Left colon (tissue), 2 donors: Measurements from ENCODE around the gene PDZD2. TPM values are rescaled to one million over a fixed set of nuclear protein-coding genes. Genes with fewer than 3 reads are reported as not detected.

Experiments used
- ATAC-seq: fragments of 200-7000 bp; cut with Tn5 transposase; one replicate; pipeline ENCODE4 v1.9.1; 2020; ENCODE audit warnings: mild to moderate bottlenecking, moderate library complexity
- DNase-seq, 2 donors: peaks; one replicate each; pipeline ENCODE4 v3.0.0-alpha.2; 2020
- intact Hi-C, 2 donors: fragments of 100-400 bp; cut with DNase I in 1 of 2; cut with micrococcal nuclease in 1 of 2; formaldehyde crosslinking; loops; one replicate each; pipeline versions ENCODE4 v1.11.2 to v1.14.0; 2022; cut with DNase I, micrococcal nuclease
- total RNA-seq, 2 donors: library from RNA; stranded (reverse); fragmentation: NEBNext Ultra II Directional; extraction: Animal tissue kit (Norgen Biotek cat#: 25700); gene quantifications; one replicate each; pipeline ENCODE4 v1.2.1, GENCODE V29; 2021
- donor health status: DM: no; HTN: no; CAD: no.
- donor health status: DM: yes; HTN: yes; CAD: no.

PDZD2 gene
- total RNA-seq, 2 donors from 2014 or later = 1.6 to 2.3 TPM

DNA sequence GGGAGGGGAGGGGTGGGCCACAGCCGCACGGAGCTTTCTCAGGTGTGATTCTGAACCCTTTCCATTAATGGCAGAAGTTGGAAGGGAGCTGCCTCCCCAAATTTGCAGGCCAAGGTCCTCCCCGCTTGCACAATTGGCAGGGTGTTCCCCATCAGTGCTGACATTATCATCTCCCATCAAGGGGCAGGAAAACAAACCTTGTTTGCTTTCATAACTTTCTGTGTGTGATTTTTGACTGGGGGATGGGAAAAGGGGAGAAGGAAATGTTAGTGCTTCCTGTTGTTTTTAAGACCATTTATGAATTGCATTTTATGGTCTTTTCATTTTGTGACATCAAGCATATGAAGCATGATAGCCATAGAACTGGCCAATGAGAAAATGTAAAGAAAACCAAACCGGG is 292.9 kb downstream of the PDZD2 start:
- ATAC-seq = no peak
- DNase-seq = no peak
- intact Hi-C loops = no loop called here

DNA sequence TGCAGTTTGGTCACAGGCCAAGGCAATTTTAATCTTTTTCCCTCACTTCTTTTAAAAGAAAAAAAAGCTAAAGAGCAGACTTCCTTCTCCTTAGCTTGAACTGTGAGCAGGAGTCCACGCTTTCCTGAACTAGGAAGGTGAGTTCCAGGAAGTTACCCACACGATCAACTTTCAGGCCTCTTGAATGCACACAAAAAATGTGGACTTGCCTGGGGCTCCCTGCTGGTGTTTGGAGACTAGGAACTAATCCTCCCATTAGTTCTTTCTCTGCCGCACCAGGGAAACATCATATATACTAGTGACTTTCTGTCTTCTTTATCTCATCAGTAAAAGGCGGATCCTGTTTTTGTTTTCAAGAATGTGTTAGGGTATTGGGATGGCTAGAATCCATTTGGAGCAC is 295.2 kb downstream of the PDZD2 start:
- no peak for ATAC-seq
- intact Hi-C loops = no loop called here

DNA sequence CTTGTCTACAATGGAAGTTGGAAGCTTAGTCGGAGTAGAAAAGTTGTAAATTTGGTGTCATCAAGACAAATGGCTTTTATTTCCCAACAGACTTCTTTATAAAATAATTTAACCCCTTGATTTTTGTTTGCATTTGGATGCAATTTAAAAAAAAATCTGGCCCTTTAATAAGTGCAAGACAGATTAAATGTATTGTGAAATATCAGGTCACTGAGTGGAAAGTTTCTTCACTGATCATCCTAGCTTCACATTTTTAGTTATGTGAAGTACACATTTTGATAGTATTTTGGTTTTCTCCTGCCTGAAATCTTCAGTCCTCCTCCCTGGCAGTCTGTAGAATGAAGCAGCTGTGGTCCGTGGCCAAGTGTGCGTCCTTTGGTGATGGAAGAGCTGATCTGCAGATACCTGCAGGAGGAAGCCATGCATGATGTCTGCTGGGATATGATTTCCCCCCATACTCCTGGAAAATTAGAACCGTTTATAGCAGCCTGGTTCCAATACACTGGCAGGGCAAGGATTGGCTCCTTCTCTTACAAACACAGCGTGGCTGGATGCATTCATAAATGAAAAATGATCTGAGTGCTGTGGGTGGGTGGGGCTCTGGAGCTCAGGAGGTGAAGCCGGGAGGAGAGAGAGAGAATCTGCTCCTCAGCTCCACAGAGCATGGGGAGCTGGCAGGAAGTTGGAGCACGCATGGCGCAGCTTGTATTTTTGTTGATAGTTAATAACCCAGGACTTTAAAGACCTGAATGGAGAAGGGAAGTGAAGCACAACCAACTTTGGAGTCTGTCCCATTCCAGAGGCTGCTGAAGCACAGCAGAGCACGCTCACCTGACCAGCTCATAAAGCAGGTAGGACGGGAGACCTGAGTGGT is 296.8 kb downstream of the PDZD2 start:
- intact Hi-C loops = no loop called here
- no peak for DNase-seq
- ATAC-seq = no peak

More for the DNA sequence above, 295.2 kb downstream of the PDZD2 start:
- no peak for DNase-seq

DNA sequence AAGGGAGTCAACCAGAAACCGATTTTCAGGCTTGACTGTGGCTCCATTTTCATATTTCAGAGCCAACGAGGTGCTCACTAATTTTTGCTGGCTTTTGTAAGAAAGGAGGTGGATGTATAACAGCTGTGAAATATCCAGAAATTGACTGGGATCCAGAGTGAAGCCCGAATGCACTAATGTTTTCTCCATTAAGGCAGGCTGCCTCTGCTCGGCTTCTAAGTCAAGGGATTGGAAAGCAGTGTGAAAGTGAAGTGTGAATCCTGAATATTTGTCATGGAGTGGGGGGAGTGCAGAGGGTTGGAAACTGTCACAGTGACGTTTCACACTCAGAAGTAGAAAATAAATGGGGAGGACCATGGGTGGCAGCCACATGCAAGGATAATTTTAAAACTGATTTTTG is 297.8 kb downstream of the PDZD2 start:
- intact Hi-C loops = no loop called here
- DNase-seq (no peak), ATAC-seq (no peak)

DNA sequence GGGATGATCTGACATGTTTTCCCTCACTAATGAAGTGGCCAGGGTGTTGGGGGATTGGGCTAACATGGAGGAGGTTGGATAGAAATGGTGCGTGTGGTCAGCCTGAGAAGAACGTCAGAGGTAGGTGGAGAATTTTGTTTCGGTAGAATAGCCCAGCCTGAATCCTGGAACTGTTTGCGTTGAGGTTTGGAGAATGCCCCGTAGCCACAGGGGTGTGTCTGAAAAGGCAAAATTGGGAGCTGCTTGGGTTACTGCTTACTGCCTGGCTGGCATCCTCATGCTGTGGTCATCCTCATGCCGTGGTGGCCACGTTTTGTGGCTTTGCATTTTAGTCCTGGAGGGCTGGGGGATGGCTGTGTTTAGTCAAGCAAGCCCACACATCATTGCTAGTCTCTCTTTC is 298.3 kb downstream of the PDZD2 start:
- intact Hi-C loops = no loop called here
- ATAC-seq = no peak

DNA sequence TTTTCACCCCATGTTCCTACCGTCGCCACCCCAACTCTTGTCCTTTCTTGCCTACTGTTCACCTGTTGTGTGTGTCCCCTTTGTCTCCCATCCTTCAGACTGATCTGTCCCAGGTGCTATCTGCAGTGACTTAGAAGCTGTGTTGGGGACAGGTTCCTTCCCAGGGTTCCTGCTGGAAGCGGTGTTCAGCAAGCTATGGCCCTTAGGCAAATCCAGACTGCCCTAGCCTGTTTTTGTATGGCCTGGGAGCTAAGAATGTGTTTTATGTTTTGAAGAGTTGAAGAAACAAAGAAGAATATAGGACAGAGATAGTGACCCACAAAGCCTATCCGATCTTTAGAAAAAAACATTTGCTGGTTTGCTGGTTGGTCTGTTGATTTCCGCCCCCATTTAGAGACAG is 298.8 kb downstream of the PDZD2 start:
- intact Hi-C loops = no loop called here
- DNase-seq (no peak), ATAC-seq (no peak)

More for the DNA sequence above, 298.3 kb downstream of the PDZD2 start:
- DNase-seq = no peak

DNA sequence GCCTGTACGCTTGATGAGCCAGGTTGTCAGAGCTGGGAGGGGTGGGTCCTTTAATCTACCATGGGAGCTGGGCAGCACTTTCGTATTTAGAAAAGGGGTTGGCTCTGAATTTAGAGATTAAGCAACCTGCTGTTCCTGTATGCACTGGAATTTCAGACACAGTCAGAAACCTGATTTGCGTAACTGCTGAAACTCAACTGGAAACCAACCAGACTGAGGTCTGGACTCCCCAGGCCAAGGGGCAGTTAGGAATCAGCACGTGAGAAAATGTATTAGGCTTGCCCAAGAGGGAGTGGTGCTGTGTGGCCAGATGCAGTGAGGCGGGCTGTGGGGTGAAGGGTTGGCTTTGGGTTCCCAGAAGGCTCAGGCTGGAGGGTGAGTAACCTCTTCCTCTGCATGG is 300.2 kb downstream of the PDZD2 start:
- intact Hi-C loops = no loop called here
- DNase-seq (no peak), ATAC-seq (no peak)

DNA sequence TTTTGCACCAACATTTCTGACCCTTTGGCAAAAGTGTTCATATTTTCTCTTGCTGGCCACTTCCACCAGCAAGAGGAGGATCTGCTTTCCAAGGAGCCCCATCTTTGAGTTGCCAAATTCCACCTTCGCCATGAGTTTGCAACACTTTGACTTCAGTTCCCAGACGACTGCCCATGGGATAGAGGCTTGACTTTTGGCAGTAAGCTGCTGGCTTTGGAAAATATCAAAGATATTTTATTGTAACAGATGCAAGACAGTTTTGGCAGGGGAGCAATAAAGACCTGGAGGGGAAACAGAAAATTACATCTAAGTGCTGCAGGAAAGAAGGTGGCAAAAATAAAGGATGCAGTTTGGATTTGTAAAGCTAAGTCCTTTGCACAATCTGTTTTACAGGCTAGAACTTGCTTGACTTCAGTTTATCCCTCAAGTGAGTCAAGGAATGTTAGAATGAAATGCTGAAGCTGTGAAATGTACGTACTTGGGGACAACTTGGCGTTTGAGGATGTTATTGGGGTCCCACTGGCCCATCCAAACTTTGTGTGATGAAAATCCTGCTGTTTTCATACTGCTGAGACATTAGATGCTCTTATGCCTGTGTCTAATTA is 302.3 kb downstream of the PDZD2 start:
- intact Hi-C loops = no loop called here
- no peak for DNase-seq
- no peak for ATAC-seq

DNA sequence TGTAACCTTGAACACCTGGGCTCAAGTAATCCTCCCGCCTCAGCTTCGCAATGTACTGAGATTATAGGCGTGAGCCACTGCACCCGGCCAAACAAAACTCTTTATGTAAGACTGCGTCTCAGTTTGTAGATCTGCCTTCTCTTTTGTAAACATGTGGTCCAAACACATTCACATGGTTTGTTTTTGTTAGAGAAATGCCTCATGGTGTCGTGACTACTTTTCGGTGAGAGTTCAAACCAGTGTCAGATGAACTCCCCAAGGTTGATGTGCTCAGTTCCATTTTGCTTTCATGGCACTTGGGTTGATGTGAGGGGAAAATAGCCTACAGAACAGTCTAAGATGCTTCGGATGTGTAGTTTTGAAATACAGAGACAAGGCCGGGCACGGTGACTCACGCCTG is 303.6 kb downstream of the PDZD2 start:
- intact Hi-C loops = no loop called here
- no peak for ATAC-seq
- no peak for DNase-seq

DNA sequence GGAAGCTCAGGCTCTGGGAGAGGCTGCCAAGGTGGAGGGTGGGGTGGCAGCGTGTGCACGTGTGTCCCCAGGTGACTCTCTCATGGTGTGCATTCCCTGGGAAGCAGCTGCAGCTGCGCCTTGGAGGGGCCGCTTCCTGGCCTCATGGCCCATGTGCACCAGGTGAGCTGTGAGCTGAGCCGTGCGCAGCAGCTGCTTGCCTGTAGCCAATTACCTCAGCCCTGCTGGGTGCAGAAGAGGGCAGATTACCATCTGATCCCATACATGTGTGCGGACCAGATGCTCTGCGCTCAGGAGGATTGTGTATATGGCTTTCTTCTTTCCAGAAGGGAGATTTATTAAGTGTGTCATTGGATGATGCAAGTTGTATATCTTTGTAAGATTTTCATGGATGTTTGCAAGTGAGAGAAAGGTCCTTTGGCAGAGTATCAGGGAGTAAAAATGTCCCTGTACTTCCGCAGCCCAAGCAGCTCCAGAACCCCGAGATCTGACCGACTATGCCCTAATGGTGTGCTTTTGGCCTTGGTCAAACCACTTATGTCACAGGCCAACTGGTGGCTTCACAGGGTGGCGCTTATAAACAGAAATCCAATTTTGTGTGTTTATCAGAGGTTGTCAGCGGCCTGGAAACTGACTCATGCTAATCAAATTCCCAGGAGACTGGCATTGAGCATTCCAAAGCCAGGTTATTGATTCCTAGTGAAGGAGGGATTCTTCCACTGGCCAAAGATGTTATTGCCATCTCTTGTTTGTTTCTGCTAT is 305.9 kb downstream of the PDZD2 start:
- DNase-seq (peak in 1 of 2 donors; percentile 25), ATAC-seq (peak; percentile 74)
- intact Hi-C loops = no loop called here

DNA sequence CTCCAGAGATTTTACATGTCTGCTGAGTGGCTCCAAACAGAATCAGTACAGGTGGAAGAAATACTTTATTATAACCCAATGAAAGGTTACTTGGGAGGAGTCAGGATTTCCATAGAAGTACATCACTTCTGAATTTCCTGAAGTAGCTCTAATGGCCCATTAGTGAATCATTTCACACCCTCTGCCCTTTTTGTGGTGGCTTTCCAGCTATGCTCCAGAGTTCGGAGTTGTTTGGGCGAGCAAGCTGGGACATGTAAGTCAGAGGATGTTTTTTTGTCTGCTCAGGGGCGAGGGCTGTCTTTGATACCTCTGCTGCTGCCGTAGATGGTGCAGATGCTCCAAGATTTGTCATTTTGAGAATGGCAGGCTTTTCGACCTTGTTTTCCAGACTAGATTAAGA is 309.1 kb downstream of the PDZD2 start:
- intact Hi-C loops = no loop called here
- ATAC-seq = no peak
- DNase-seq = no peak

DNA sequence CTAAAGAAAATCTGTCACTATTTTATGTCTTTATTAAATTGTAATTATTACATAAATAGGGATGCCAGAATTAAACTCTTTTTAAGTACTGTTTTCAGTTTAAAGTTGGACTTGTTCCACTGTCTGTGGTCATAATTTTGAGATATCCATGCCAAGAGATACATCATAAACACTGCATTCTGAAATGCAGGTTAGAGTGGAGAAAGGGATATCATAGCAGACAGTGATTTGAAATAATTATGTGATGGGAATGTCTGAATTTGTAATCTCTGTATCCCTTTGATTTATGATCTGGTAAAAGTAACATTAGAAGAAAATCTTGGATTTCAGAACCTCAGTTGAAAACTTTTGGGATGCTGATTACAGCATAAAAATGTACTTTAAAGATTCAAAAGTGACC is 313.1 kb downstream of the PDZD2 start:
- DNase-seq (no peak), ATAC-seq (no peak)
- intact Hi-C loops = no loop called here

DNA sequence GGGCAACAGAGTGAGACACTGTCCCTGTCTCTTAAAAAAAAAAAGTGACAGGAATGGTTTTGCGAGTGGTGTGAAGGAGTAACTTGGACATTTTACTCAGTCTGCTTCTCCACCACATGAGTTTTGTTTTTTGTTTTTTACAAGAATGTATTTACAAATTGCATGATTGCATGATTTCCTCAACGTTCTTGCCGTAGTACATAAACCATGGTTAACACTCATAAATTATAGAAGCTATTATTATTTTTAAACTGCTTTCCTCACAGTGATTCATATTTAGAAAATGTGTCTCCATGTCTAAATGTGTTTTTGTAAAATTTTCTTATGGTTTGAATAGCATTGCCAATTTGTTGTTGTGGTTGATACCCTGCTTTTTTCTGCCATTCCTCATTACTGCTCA is 315.2 kb downstream of the PDZD2 start:
- intact Hi-C loops = no loop called here
- no peak for DNase-seq
- ATAC-seq = no peak

DNA sequence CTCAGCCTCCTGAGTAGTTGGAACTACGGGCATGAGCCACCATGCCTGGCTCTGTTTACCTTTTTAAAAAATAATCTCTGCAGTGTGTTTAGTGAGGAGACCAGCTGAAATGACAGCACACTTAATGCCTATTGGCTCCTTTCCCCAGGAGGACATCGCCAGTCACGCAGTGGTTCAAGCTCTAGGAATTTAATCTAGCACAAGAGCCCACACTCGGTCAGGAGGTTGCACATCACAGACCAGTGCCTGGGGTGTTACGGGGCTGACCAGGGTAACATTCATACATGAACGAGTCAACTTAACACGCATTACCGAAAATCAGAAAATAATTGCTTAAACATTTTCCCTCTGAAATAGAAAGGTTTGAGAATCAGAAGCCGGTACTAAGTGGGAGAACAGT is 318.2 kb downstream of the PDZD2 start:
- intact Hi-C loops = no loop called here
- no peak for DNase-seq
- ATAC-seq = no peak

DNA sequence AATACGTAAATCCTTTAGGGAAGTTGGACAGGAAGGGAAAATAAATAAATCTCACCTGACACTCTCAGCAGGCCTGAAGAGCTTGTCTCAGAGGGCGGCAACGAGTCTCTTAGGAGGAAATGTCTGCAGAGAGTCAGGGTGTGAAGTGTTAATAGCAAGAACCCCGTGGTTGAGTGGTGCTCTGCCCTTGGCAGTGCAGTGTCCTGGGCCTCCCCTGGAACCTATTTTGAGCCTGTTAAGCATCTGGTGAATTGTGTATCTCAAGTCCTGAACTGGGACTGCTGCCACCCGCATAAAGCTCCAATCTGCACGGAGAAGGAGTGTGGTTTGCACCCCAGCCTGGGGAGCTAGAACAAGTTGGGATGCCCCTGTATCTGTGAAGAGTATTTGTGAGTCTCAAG is 323.4 kb downstream of the PDZD2 start:
- intact Hi-C loops = no loop called here
- ATAC-seq (peak; percentile 42), DNase-seq (peak in 1 of 2 donors; percentile 34)

DNA sequence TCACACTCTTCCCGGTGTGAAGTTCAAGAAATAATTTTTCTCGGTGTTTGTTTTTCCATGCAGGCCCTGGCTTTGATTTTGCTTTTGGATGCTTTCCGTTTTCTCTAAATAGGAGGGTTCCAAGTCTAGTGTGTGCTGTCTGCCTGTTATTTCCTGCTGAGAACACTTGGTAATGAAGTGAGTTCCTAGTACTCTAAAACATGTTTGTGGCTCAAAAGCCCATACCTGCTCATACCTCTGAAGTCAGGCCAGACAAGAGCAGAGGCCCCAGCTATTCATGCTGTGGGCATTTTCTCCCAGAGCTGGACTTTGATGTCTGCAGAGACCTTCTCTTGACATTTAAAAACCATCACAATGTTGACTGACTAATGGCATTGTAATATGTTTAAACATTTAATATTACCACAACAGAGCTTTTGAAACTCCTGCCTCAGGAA is 324.0 kb downstream of the PDZD2 start:
- intact Hi-C loops = no loop called here
- no peak for ATAC-seq
- DNase-seq = no peak

DNA sequence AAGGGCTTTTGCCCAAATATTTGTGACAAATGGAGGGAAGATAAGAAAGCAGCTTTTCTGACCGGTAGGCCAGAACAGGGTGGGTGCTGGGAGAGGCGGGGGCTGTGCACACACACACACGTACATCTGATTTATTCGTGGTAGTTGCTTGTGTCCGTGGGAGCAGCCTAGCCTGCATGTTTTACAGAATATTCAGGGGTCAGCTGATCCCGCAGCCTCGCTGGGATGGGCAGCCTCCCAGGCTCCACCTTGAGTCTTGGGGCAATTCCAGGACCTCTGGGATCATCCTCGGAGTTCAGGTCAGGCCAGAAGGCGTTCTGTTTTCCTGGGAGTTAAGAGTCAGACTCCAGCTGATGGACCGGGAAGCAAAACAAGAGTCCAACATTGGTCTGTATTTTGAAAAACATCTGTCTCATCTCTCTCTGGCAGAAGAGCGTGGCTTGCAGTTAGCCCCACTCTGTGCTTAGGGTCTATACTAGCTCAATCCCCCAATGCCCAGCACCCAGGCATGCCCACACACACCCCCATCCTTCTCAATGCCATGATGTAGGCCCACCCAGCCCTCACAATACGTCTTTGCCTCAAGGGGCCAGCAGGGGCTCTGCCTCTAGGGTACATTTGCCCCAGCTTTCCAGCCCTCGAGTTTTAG is 324.6 kb downstream of the PDZD2 start:
- intact Hi-C loops = no loop called here
- DNase-seq = no peak
- ATAC-seq = no peak

DNA sequence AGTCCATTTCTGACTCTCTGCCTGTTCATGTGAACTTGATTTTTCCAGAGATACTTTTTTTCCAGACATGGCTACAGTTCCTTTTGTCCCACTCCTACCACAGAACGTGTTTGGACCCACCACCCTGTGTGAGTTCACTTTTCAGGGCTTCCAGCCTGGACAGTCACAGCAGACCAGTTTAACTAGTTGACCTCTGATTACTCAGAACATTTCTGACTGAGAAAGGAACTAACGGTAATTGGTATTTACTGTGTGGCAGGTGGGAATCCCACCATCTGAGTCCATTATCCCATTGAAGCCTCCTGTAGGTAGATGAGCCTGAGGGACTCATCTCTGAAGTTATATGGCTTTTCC is 325.1 kb downstream of the PDZD2 start:
- intact Hi-C loops = no loop called here
- ATAC-seq (no peak), DNase-seq (no peak)

DNA sequence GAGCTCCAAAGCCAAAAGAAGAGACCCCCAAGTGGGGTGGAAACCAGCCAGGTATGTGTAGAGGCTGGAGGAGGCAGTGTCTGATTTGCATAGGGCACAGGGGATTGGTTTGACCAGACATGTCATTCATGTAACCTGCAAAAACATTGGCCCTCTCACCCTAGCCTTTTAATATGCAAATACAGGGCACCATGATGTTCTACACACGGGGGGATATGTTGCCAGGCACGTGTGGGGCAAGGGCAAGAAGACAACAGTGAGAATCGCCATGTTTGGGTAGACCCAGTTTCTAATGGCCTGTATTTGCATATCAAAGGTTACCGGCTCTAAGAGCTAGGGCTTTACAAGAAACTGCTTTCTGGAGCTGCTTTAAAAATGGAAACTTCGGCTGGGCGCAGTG is 326.3 kb downstream of the PDZD2 start:
- DNase-seq (no peak), ATAC-seq (no peak)
- intact Hi-C loops = no loop called here

DNA sequence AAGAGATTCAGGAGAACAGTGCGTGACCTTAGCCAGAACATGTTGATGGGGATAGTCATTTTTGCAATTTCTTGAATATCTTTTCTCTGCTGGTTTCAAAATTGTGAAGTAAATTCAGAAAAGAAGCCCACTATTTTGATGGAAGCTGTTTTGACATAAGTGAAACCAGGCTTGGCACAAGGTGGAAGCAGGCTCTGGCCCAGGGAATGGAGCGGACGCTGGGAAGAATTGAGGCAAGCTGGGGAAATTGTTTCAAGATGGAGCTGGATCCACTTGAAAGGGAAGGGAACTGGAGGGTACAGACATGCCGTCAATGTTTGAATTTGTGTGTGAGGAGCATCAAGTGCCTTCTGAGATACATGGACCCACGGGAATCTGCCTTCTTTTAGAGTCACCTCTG is 328.0 kb downstream of the PDZD2 start:
- DNase-seq = no peak
- intact Hi-C loops = no loop called here
- no peak for ATAC-seq
